Skin epidermis (tissue), 12 donors: ENCODE measurements around the gene SCML2.
A peak's percentile ranks its signal among the peaks of the same experiment; 100 is the strongest.
"Not testable (repeated sequence)": the region's sequence is repeated elsewhere in the genome, so short reads cannot be mapped to it uniquely, and the experiment has no call there.

Experiments
- H3K27ac ChIP-seq, 21 experiments: fragments of 200-600 bp; sonication (generic) in 11 of 21; one replicate each; pipeline ENCODE4 v1.5.0; 2020; ENCODE audit warnings: mild to moderate bottlenecking in 3 of 21, inconsistent platforms in 2 of 21, moderate library complexity in 2 of 21
- H3K4me3 ChIP-seq, 7 experiments: fragments of 200-600 bp; sonication (generic) in 2 of 7; one replicate each; pipeline ENCODE4 v1.5.0; 2020; ENCODE audit warnings: inconsistent platforms in 2 of 7, mild to moderate bottlenecking in 2 of 7, moderate library complexity in 1 of 7

SCML2 gene

GRCh38 chrX:18354369-18355223, at the start of gene SCML2:
Gene SCML2 (minus strand): TSS chrX:18354688. CDS start chrX:18334071, 20,617 bp downstream.
- peak within 1 kb of the TSS; percentile 32 to 55 (median 41) for H3K4me3 ChIP-seq
- no peak within 1 kb of the TSS for H3K27ac ChIP-seq

GRCh38 chrX:18401848-18402213, 47.3 kb upstream of the SCML2 start:
- H3K4me3 ChIP-seq: no peak overlapping the region

DNA sequence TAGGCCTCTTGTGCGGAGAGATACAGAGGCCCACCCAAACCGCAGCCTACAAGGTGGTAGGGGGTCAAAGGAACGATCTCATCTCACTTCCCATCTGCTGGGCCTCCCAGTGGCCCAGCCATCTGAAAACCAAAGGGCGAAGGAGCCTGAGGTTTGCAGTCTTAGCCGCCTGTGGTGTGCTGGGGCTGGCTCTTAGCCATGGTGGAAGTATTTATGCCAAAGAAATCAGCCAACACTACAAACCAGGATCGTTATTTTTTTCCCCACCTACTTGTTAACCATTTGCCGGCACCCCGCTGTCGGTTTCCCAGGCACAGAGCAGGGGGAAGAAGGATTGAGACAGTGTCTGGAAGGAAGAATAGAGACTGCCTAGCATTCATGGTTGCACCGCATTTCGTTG, 40.0 kb upstream of the SCML2 start:
- Histone ChIP-seq H3K4me3 (no peak overlapping the region), H3K27ac (no peak overlapping the region)

More at GRCh38 chrX:18401848-18402213, 47.3 kb upstream of the SCML2 start:
- H3K27ac ChIP-seq: no peak overlapping the region

DNA sequence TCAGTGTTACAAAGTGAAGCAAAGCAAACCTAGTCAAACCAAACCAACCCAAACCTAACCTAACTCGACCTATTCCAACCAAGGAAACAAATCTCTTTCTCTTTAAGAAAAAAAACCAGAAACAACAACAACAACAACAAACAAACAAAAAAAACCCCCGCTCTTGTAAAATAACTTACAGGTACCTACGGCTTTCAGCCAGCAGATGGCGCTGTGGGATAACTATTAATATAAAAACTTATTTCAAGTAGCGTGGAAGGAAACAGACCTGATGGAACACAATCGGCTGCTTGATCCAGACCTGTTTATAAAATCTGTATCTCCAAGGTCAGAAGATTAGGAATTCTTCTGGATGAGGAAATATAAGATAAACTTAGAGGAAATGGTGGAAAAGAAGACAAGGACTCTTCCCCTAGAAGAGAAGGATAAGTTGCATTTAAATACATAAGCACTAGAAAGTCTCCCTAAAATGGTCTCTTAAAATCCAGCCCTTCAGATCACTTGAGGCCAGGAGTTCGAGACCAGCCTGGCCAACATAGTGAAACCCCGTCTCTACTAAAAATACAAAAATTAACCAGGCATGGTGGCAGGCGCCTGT, 36.6 kb upstream of the SCML2 start:
- H3K27ac ChIP-seq: no peak overlapping the region
- no peak overlapping the region for H3K4me3 ChIP-seq

GRCh38 chrX:18389966-18390365, 35.5 kb upstream of the SCML2 start:
- no peak overlapping the region for H3K27ac ChIP-seq
- H3K4me3 ChIP-seq: no peak overlapping the region

- Histone ChIP-seq H3K4me3 (no peak overlapping the region), H3K27ac (no peak overlapping the region)
These were observed 23.3 kb upstream of the SCML2 start for GRCh38 chrX:18377796-18378195.

DNA sequence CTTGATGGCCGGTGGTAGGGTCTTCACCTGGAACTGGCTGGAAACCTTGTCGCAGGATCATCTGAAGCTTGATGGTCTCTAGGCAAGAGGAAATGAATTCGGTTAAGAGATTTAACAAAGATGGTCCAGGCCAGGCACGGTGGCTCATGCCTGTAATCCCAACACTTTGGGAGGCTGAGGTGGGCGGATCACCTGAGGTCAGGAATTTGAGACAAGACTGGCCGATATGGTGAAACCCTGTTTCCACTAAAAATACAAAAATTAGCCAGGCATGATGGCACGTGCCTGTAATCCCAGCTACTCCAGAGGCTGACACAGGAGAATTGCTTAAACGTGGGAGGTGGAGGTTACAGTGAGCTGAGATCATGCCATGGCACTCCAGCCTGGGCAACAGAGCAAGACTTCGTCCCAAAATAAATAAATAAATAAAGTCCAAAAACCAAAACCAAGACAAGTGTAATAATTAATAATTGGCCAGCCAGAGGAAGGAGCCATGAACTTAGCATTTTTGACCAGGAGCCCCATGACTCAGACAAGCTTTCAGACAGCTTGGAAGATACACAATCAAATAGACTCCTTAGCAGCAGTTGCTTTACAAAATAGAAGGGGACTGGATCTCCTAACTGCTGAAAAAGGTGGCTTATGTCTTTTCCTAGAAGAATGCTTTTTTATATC, 20.8 kb upstream of the SCML2 start:
- H3K4me3 ChIP-seq, H3K27ac ChIP-seq: not testable (repeated sequence)

GRCh38 chrX:18369096-18369495, 14.6 kb upstream of the SCML2 start:
- H3K4me3 ChIP-seq, H3K27ac ChIP-seq: not testable (repeated sequence)

DNA sequence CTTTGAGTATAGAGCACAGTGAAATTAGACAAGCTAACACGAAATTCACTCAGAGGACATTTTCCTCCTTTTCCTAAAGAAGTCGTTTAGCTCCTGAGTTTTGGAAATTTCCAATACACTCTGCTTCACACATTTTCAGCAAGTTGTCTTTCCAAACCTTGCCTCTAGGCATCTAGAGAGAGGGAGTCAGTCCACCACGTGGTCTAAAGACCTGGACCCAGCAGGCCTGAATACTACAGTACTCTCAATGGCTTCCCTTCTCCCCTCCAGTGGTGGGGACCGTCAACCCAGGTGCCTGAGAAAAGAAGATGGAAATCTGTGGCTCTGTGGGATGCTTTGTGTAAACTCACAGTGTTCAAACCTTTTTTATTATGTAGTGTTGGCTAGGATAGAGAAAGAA, 13.9 kb upstream of the SCML2 start:
- Histone ChIP-seq H3K4me3 (no peak overlapping the region), H3K27ac (no peak overlapping the region)

DNA sequence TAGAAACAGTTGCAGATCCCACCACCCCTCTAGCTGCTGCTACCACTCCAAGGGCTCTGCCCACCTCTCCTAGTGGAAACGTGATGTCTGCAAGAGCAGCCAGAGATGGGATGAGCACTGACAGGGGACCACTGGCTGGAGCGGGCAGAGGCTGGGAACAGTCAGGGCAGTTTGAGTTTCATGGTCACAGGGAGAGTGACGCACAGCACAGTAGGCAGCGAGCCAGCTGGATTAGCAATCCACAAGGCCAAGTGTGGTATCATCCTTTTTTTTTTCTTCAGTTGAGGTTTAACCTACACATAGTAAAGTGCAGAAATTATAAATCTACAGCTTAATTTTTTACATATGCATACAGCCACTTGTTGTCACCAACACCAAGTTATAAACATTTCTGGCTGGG, 6.4 kb upstream of the SCML2 start:
- Histone ChIP-seq H3K4me3 (no peak overlapping the region), H3K27ac (no peak overlapping the region)

GRCh38 chrX:18353931-18354368, 538 bp downstream of the SCML2 start:
- no peak overlapping the region for H3K27ac ChIP-seq
- peak overlapping the region; percentile 32 to 55 (median 41) for H3K4me3 ChIP-seq

DNA sequence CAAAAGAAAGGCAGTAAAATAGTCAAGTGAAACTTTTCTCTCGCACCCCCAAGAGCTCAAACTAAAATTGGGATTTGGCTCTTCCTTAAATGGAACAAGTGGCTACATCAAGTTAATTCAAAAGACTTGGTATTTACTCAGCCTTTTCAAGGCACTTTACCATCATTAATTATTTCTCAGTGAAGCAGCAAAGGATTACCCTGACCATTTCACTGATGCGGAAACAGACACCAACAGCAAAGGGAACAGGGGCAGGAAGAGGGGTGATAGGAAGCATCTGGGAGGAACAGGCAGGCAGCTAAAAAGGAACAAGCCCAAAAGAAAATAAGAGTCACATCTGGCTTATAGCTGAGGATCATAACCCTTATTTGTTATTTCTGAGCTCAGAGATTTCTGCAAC, 2.7 kb downstream of the SCML2 start:
- H3K4me3 ChIP-seq: no peak overlapping the region
- H3K27ac ChIP-seq: no peak overlapping the region

DNA sequence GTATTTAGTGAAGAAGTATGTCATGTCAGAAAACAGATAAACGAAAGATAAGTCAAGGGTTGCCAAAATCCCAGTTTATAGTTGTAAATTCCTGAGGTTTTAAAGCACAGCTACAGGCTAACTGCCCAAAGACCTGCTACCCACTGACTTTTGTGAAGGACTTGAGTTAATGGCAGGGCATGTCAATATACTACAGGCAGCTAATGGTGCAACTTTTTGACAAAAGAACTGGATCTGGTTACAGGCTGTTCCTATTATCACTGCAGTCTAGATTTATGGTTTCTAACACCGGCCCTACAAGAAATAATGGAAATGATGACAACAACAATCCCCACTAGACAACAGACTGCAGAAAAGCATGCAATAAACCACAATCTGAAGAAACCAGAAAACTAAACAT, 6.4 kb downstream of the SCML2 start:
- Histone ChIP-seq H3K27ac (no peak overlapping the region), H3K4me3 (no peak overlapping the region)

GRCh38 chrX:18309401-18309800, 45.1 kb downstream of the SCML2 start:
- Histone ChIP-seq H3K4me3 (no peak overlapping the region), H3K27ac (no peak overlapping the region)

- H3K4me3 ChIP-seq: no peak overlapping the region
- H3K27ac ChIP-seq: no peak overlapping the region
These were observed 57.2 kb downstream of the SCML2 start for GRCh38 chrX:18297251-18297650.

- Histone ChIP-seq H3K27ac (no peak overlapping the region), H3K4me3 (no peak overlapping the region)
These were observed 59.6 kb downstream of the SCML2 start for GRCh38 chrX:18294893-18295292.

- Histone ChIP-seq H3K4me3 (no peak overlapping the region), H3K27ac (no peak overlapping the region)
These were observed 63.4 kb downstream of the SCML2 start for GRCh38 chrX:18291006-18291545.

DNA sequence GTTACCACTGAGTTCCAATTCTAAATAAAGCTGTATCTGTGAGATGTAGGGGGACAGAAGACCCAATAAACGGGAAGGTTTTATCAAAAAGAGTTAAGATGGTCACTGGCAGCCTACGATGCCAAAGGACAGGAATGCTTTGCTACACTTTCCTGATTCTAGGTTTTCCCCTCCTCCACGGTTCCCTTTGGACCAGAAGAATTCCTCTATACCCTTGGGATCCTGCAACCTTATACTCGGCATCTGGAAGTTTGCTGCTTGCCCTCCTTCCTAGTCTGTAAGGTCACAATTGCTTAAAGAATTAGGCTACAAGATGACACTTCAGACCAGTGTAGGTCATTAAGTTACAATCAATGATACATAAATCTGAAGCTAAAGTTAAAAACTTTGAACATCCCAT, 64.3 kb downstream of the SCML2 start:
- Histone ChIP-seq H3K4me3 (no peak overlapping the region), H3K27ac (no peak overlapping the region)

DNA sequence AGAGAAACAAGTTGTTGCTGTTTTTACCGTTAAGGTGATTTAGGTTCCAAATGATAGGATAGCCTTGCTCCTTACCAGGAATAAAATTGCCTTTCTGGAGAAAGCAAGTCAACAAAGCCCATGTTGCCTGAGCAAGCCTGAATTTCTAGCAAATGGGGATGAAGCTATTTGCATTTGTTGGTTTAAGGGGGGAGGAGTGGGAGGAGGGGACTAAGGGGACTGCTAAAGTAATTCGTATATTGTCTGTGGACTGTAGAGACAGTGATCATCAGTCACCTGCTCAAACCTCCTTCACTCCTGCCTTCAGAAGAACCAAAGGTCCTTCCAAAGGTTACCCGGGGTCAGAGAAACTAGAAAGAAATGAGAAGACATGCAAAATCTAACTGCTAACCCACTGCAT, 65.8 kb downstream of the SCML2 start:
- no peak overlapping the region for H3K27ac ChIP-seq
- no peak overlapping the region for H3K4me3 ChIP-seq

- H3K4me3 ChIP-seq: no peak overlapping the region
- no peak overlapping the region for H3K27ac ChIP-seq
These were observed 68.1 kb downstream of the SCML2 start for GRCh38 chrX:18286322-18286831.
